PC-9 (cell line): ENCODE results near the gene ECI1.

Experiments used
- CTCF ChIP-seq: fragments of 200-600 bp; sonication (generic); conservative IDR thresholded peaks from 2 replicates; pipeline ENCODE4 v1.6.1; 2017; ENCODE audit warnings: mixed run types, antibody characterized with exemption, mild to moderate bottlenecking, moderate library complexity
- EZH2 ChIP-seq: fragments of 200-600 bp; sonication (generic); IDR thresholded peaks from 2 replicates; pipeline ENCODE4 v1.8.0; 2017; ENCODE audit warnings: antibody characterized with exemption, low read depth

GRCh38 chr16:2284797-2285576 is 33.6 kb upstream of the ECI1 start:
- TF ChIP-seq CTCF (no peak), EZH2 (no peak)
